ENCODE results near the gene KCNH6.

GRCh38 chr17:63493411-63493810 is 29.7 kb upstream of the KCNH6 start:
- TF ChIP-seq PPARA (CRISPR knock-in tag; IDR thresholded peaks at IDR 0.05; ENCODE audit: borderline replicate concordance) (no peak), ARNTL (CRISPR knock-in tag; IDR thresholded peaks at IDR 0.05; ENCODE audit: borderline replicate concordance, low read depth) (no peak), PATZ1 (CRISPR knock-in tag; IDR thresholded peaks at IDR 0.05; ENCODE audit: borderline replicate concordance) (no peak), ZFP3 (CRISPR knock-in tag; IDR thresholded peaks at IDR 0.05) (no peak), CREB5 (CRISPR knock-in tag; IDR thresholded peaks at IDR 0.05; ENCODE audit: low read depth) (no peak), GLIS3 (CRISPR knock-in tag; IDR thresholded peaks at IDR 0.05) (no peak), ZNF8 (CRISPR knock-in tag; IDR thresholded peaks at IDR 0.05) (no peak), TCF4 (CRISPR knock-in tag; IDR thresholded peaks at IDR 0.05; ENCODE audit: borderline replicate concordance) (no peak), OSR1 (CRISPR knock-in tag; IDR thresholded peaks at IDR 0.05) (no peak), POU6F1 (CRISPR knock-in tag; IDR thresholded peaks at IDR 0.05; ENCODE audit: borderline replicate concordance, low read depth) (no peak), ZNF565 (CRISPR knock-in tag; conservative IDR thresholded peaks at IDR 0.05; ENCODE audit: low read depth) (no peak), ZC3H10 (CRISPR knock-in tag; IDR thresholded peaks at IDR 0.05) (no peak), CSDC2 (CRISPR knock-in tag; IDR thresholded peaks at IDR 0.05) (no peak)

Data from SK-N-SH treated with all-trans-retinoic acid at 6 μM for 48 hours (cell line).